ENCODE results near the gene HES2.

DNA sequence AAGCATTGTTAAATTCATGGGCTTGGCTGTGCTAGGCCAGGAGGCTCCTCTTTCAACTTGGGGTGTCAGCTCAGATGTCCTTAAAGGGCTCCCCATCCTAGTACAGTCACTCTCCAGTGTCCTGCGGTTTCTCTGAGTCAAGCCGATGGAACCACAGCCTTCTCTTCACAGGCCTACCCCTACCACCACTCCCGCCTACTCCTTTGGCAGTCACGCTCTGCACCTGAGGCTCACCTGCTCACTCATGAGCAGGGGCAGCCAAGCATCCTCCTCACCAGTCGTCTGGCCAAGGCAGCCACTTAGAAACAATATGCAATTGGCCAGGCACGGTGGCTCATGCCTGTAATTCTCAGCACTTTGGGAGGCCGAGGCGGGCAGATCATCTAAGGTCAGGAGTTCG is 29.7 kb downstream of the HES2 start:
- TF ChIP-seq, protein P1, sequence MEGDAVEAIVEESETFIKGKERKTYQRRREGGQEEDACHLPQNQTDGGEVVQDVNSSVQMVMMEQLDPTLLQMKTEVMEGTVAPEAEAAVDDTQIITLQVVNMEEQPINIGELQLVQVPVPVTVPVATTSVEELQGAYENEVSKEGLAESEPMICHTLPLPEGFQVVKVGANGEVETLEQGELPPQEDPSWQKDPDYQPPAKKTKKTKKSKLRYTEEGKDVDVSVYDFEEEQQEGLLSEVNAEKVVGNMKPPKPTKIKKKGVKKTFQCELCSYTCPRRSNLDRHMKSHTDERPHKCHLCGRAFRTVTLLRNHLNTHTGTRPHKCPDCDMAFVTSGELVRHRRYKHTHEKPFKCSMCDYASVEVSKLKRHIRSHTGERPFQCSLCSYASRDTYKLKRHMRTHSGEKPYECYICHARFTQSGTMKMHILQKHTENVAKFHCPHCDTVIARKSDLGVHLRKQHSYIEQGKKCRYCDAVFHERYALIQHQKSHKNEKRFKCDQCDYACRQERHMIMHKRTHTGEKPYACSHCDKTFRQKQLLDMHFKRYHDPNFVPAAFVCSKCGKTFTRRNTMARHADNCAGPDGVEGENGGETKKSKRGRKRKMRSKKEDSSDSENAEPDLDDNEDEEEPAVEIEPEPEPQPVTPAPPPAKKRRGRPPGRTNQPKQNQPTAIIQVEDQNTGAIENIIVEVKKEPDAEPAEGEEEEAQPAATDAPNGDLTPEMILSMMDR (IDR thresholded peaks at IDR 0.05; ENCODE audit: poor library complexity): no peak
- no peak for TF ChIP-seq EZH2 (IDR thresholded peaks at IDR 0.05; ENCODE audit: borderline replicate concordance)
- no peak for TF ChIP-seq EZH2phosphoT487 (IDR thresholded peaks at IDR 0.05; ENCODE audit: low read depth, severe bottlenecking, unreplicated experiment)
